Cardiac muscle cell (in vitro differentiated cells and primary cell): ENCODE measurements around the gene CD48. TPM values are rescaled to one million over a fixed set of nuclear protein-coding genes. Genes with fewer than 3 reads are reported as not detected.

Experiments used
- DNase-seq, 2 donors: peaks; one replicate each; pipeline versions ENCODE4 v3.0.0 to v3.0.0-alpha.2; 2010 to 2017; ENCODE audit warnings: low read depth in 1 of 2, low spot score in 1 of 2
- H3K27ac ChIP-seq: fragments of 200-600 bp; sonication (generic); 2 replicates; pipeline ENCODE4 v1.5.1; 2016
- H3K27me3 ChIP-seq: fragments of 200-600 bp; sonication (generic); 2 replicates; pipeline ENCODE4 v1.6.0; 2016; ENCODE audit warnings: control low read depth
- H3K36me3 ChIP-seq: fragments of 200-600 bp; sonication (generic); 2 replicates; pipeline ENCODE4 v1.5.1; 2016; ENCODE audit warnings: control low read depth
- H3K4me1 ChIP-seq: fragments of 200-600 bp; sonication (generic); 2 replicates; pipeline ENCODE4 v1.8.1; 2017; ENCODE audit warnings: low read depth, mild to moderate bottlenecking, mixed run types
- H3K4me3 ChIP-seq: fragments of 200-600 bp; sonication (generic); 2 replicates; pipeline ENCODE4 v1.5.1; 2016; ENCODE audit warnings: mild to moderate bottlenecking
- H3K9me3 ChIP-seq: fragments of 200-600 bp; sonication (generic); 2 replicates; pipeline ENCODE4 v1.5.1; 2017; ENCODE audit warnings: low read depth, mild to moderate bottlenecking, control low read depth
- CTCF ChIP-seq: IDR thresholded peaks from 2 replicates; pipeline ENCODE4 v1.5.1; 2012; ENCODE audit warnings: low read depth, mild to moderate bottlenecking, low read length
- polyA plus RNA-seq: library from polyadenylated mRNA; unstranded; fragments of >200 nt; fragmentation: Nextera tagmentation; extraction: Ambion mirVana; gene quantifications from 2 replicates; pipeline ENCODE4 v1.2.1, GENCODE V29; 2016
- total RNA-seq: library from RNA; depleted of rRNA; stranded (reverse); fragments of >200 nt; gene quantifications from 2 replicates; pipeline ENCODE4 v1.2.3, GENCODE V29; 2016

CD48 gene
- total and polyA plus RNA-seq, 2 experiments from 2014 or later = not detected

GRCh38 chr1:160745551-160745950 is 33.9 kb upstream of the CD48 start:
- Histone ChIP-seq H3K4me1 (no peaks in the 10 kb centered on the region), H3K36me3 (no peaks in the 10 kb centered on the region), H3K27me3 (no peaks in the 10 kb centered on the region), H3K27ac (no peak overlapping the region), H3K4me3 (no peak overlapping the region), H3K9me3 (no peaks in the 10 kb centered on the region)
- TF ChIP-seq CTCF = no peak
- DNase-seq = no peak

DNA sequence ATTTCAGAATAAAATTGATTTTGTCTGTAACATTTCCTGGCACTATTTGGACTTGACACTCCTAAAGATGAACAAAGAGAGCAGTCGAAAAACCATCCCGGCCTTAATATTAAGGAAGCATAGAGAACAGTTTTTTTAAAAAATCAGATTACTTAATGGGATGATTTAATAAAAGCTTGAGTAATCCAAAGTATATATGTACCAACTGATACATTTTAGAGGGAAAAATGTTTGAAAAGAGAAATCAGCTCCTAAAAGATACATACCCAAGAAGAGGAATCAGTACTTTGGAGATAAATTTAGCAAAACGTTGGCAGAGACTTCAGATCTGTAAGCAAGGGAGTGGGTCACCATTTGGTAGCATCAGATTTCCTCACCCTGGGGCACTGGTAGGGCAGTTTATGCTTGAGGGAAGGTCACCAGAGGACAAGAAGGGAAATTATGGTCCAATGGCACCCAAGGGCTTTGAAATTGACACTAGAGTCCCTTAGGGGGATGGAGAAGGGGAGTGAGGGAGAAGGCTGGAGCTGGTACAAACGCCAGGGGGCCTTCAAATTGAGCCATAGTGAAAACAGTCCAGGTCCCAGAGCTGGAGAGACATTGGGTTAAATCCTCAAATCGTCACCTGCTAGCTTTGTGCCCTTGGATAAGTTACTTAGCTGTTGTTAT is 33.4 kb upstream of the CD48 start:
- no peak for TF ChIP-seq CTCF
- DNase-seq = no peak

DNA sequence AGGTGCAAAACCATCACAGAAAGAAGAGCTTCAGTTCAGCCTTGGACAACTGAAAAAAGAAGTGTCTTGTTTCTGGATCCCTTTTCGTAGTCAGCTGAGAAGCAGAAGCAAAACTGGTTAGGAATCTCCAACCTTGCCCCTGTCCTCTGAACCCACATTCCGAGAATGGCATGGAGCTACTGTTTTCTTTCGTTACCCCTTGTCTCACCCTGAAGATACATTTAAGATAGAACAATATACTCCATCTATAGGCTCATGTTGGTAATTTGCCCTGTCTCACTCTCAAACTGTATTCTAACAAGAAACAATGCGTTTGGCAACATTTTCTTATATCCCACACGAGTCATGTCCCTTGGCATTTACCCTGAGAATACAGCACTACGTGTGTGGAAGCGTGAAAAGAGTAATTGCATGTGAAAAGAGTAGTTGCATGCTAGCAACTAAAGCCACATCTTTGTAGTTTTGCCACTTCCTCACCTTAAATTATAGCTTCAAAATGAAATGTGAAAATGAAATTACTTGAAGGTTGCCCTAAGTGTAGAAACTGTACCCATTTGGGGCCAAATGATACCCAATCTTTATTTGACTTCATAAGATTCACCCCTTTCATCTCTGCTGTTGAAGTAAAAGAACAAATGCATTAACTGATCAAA is 32.7 kb upstream of the CD48 start:
- Histone ChIP-seq H3K4me3 (no peak overlapping the region), H3K4me1 (no peaks in the 10 kb centered on the region), H3K27me3 (no peaks in the 10 kb centered on the region), H3K9me3 (no peaks in the 10 kb centered on the region), H3K36me3 (no peaks in the 10 kb centered on the region), H3K27ac (no peak overlapping the region)
- no peak for TF ChIP-seq CTCF
- no peak for DNase-seq

More for the DNA sequence above, 33.4 kb upstream of the CD48 start:
- Histone ChIP-seq H3K27ac (no peak overlapping the region), H3K36me3 (no peaks in the 10 kb centered on the region), H3K9me3 (no peaks in the 10 kb centered on the region), H3K4me3 (no peak overlapping the region), H3K4me1 (no peaks in the 10 kb centered on the region), H3K27me3 (no peaks in the 10 kb centered on the region)

GRCh38 chr1:160743266-160743665 is 31.6 kb upstream of the CD48 start:
- H3K27me3 ChIP-seq = no peaks in the 10 kb centered on the region
- no peak for DNase-seq
- H3K36me3 ChIP-seq = no peaks in the 10 kb centered on the region
- no peak overlapping the region for H3K27ac ChIP-seq
- H3K4me3 ChIP-seq = no peak overlapping the region
- no peaks in the 10 kb centered on the region for H3K9me3 ChIP-seq
- TF ChIP-seq CTCF = no peak
- no peaks in the 10 kb centered on the region for H3K4me1 ChIP-seq

GRCh38 chr1:160742428-160743127 is 31.0 kb upstream of the CD48 start:
- H3K36me3 ChIP-seq = no peaks in the 10 kb centered on the region
- H3K9me3 ChIP-seq = no peaks in the 10 kb centered on the region
- DNase-seq = no peak
- H3K27ac ChIP-seq = no peak overlapping the region
- no peak overlapping the region for H3K4me3 ChIP-seq
- no peaks in the 10 kb centered on the region for H3K4me1 ChIP-seq
- no peaks in the 10 kb centered on the region for H3K27me3 ChIP-seq
- no peak for TF ChIP-seq CTCF
